H9 (cell line): ENCODE results near the gene RRP36. TPM values are rescaled to one million over a fixed set of nuclear protein-coding genes. Genes with fewer than 3 reads are reported as not detected.

Experiments used
- DNase-seq: peaks from one replicate; pipeline ENCODE4 v3.0.0-alpha.2; 2017
- H2AFZ ChIP-seq: one replicate; pipeline ENCODE4 v1.6.1; 2013; ENCODE audit warnings: mild to moderate bottlenecking, low read length, control low read depth, moderate library complexity
- H2AK5ac ChIP-seq: 2 replicates; pipeline ENCODE4 v1.6.1; 2013; ENCODE audit warnings: low read length, control low read depth, mixed read lengths; ENCODE audit not compliant: insufficient read length
- H2BK120ac ChIP-seq: one replicate; pipeline ENCODE4 v1.6.1; 2013; ENCODE audit warnings: low read depth, mild to moderate bottlenecking, low read length, control low read depth, inconsistent platforms; ENCODE audit not compliant: poor library complexity, severe bottlenecking
- H2BK12ac ChIP-seq: 2 replicates; pipeline ENCODE4 v1.6.1; 2013; ENCODE audit warnings: low read length, control low read depth, mixed read lengths, low read depth; ENCODE audit not compliant: insufficient read length
- H2BK15ac ChIP-seq: 2 replicates; pipeline ENCODE4 v1.6.1; 2013; ENCODE audit warnings: low read depth, low read length, control low read depth
- H2BK20ac ChIP-seq: one replicate; pipeline ENCODE4 v1.6.1; 2013; ENCODE audit warnings: low read depth, mild to moderate bottlenecking, low read length, control low read depth, inconsistent platforms; ENCODE audit not compliant: poor library complexity, severe bottlenecking
- H2BK5ac ChIP-seq: 2 replicates; pipeline ENCODE4 v1.6.1; 2013; ENCODE audit warnings: low read length, control low read depth, mixed read lengths; ENCODE audit not compliant: insufficient read length
- H3K14ac ChIP-seq: 2 replicates; pipeline ENCODE4 v1.6.1; 2013; ENCODE audit warnings: low read length, control low read depth; ENCODE audit not compliant: insufficient read depth
- H3K18ac ChIP-seq: 2 replicates; pipeline ENCODE4 v1.6.1; 2013; ENCODE audit warnings: low read depth, mild to moderate bottlenecking, mixed read lengths, low read length, control low read depth; ENCODE audit not compliant: insufficient read length
- H3K23ac ChIP-seq: 2 replicates; pipeline ENCODE4 v1.6.1; 2013; ENCODE audit warnings: low read length, control low read depth, mixed read lengths, low read depth; ENCODE audit not compliant: insufficient read length
- H3K23me2 ChIP-seq: 2 replicates; pipeline ENCODE4 v1.6.1; 2013; ENCODE audit warnings: low read depth, mild to moderate bottlenecking, mixed read lengths, low read length, control low read depth; ENCODE audit not compliant: insufficient read length, poor library complexity, severe bottlenecking
- H3K27ac ChIP-seq: 2 replicates; pipeline ENCODE4 v1.5.1; 2013; ENCODE audit warnings: low read length, control low read depth, mixed read lengths, low read depth; ENCODE audit not compliant: insufficient read length
- H3K27me3 ChIP-seq: 2 replicates; pipeline ENCODE4 v1.6.1; 2013; ENCODE audit warnings: low read length, control low read depth, inconsistent platforms; ENCODE audit not compliant: insufficient read depth
- H3K4ac ChIP-seq: 2 replicates; pipeline ENCODE4 v1.6.1; 2013; ENCODE audit warnings: low read depth, mild to moderate bottlenecking, control low read depth, inconsistent platforms, low read length, moderate library complexity
- H3K4me1 ChIP-seq: 2 replicates; pipeline ENCODE4 v1.6.1; 2013; ENCODE audit warnings: low read length, control low read depth, inconsistent platforms; ENCODE audit not compliant: insufficient read depth
- H3K4me2 ChIP-seq: 2 replicates; pipeline ENCODE4 v1.6.1; 2013; ENCODE audit warnings: low read length, control low read depth, mixed read lengths; ENCODE audit not compliant: insufficient read length, insufficient read depth
- H3K56ac ChIP-seq: 2 replicates; pipeline ENCODE4 v1.6.1; 2013; ENCODE audit warnings: low read depth, mild to moderate bottlenecking, mixed read lengths, low read length, control low read depth; ENCODE audit not compliant: insufficient read length
- H3K79me1 ChIP-seq: 2 replicates; pipeline ENCODE4 v1.6.1; 2013; ENCODE audit warnings: low read depth, mild to moderate bottlenecking, moderate library complexity, low read length, control low read depth, inconsistent platforms; ENCODE audit not compliant: insufficient read depth, poor library complexity, severe bottlenecking
- H3K79me2 ChIP-seq: 2 replicates; pipeline ENCODE4 v1.6.1; 2013; ENCODE audit warnings: low read length, control low read depth, inconsistent platforms; ENCODE audit not compliant: insufficient read depth
- H3K9ac ChIP-seq: 2 replicates; pipeline ENCODE4 v1.6.1; 2013; ENCODE audit warnings: low read length, control low read depth, mixed read lengths; ENCODE audit not compliant: insufficient read length; ENCODE audit errors: extremely low read depth
- H3K9me3 ChIP-seq: one replicate; pipeline ENCODE4 v1.6.1; 2013; ENCODE audit warnings: low read depth, low read length, inconsistent platforms; ENCODE audit not compliant: control insufficient read depth
- H3T11ph ChIP-seq: one replicate; pipeline ENCODE4 v1.6.1; 2013; ENCODE audit warnings: mild to moderate bottlenecking, low read length, control low read depth, inconsistent platforms
- H4K20me1 ChIP-seq: one replicate; pipeline ENCODE4 v1.6.1; 2013; ENCODE audit not compliant: control insufficient read depth, insufficient read length, insufficient read depth
- H4K5ac ChIP-seq: 2 replicates; pipeline ENCODE4 v1.6.1; 2013; ENCODE audit warnings: low read depth, mild to moderate bottlenecking, mixed read lengths, low read length, control low read depth; ENCODE audit not compliant: insufficient read length
- H4K8ac ChIP-seq: replicated peaks from 2 replicates; pipeline ENCODE4 v1.6.1; 2013; ENCODE audit warnings: low read length, control low read depth, mixed read lengths, low read depth; ENCODE audit not compliant: insufficient read length
- H4K91ac ChIP-seq: 2 replicates; pipeline ENCODE4 v1.6.1; 2013; ENCODE audit warnings: low read depth, mild to moderate bottlenecking, moderate library complexity, mixed read lengths, low read length, control low read depth; ENCODE audit not compliant: insufficient read length
- H3K27ac Mint-ChIP-seq, 3 experiments: 2 replicates in 2 of 3; 3 replicates in 1 of 3; pipeline ENCODE4 v1.8.0; 2020 to 2021; ENCODE audit warnings: mixed read lengths in 3 of 3, mild to moderate bottlenecking in 1 of 3, moderate library complexity in 1 of 3
- H3K27me3 Mint-ChIP-seq: 2 replicates; pipeline ENCODE4 v1.8.0; 2021; ENCODE audit warnings: low read depth, mild to moderate bottlenecking, moderate library complexity, mixed read lengths
- H3K36me3 Mint-ChIP-seq, 3 experiments: 2 replicates in 2 of 3; 3 replicates in 1 of 3; pipeline ENCODE4 v1.8.0; 2020 to 2021; ENCODE audit warnings: low read depth in 3 of 3, mixed read lengths in 3 of 3; ENCODE audit not compliant: insufficient read depth in 1 of 3
- H3K4me1 Mint-ChIP-seq, 2 experiments: 2 replicates each; pipeline ENCODE4 v1.8.0; 2020; ENCODE audit warnings: mixed read lengths in 2 of 2
- H3K4me3 Mint-ChIP-seq, 2 experiments: 2 replicates in 1 of 2; 3 replicates in 1 of 2; pipeline ENCODE4 v1.8.0; 2020 to 2021; ENCODE audit warnings: mild to moderate bottlenecking in 2 of 2, mixed read lengths in 2 of 2, moderate library complexity in 1 of 2
- H3K9me3 Mint-ChIP-seq, 2 experiments: 2 replicates in 1 of 2; 3 replicates in 1 of 2; pipeline ENCODE4 v1.8.0; 2020; ENCODE audit warnings: mild to moderate bottlenecking in 2 of 2, mixed read lengths in 2 of 2, moderate library complexity in 1 of 2
- WGBS: extraction: QIAGEN DNeasy Blood & Tissue Kit; methylation state at CpG from one replicate; pipeline ENCODE4 v1.1.7; 2013; ENCODE audit warnings: missing lambda C conversion rate, low lambda C conversion rate, mixed read lengths; ENCODE audit not compliant: insufficient read length; ENCODE audit errors: extremely low coverage; 5-methylcytosine and 5-hydroxymethylcytosine counted together
- total RNA-seq: library from RNA; stranded (reverse); gene quantifications from 2 replicates; pipeline ENCODE4 v1.2.1, GENCODE V29; 2021
- TF ChIP-seq, protein P1 (sequence below): fragments of 200-600 bp; sonication (generic); conservative IDR thresholded peaks from 3 replicates; pipeline ENCODE4 v1.8.0; 2021; ENCODE audit warnings: antibody characterized with exemption, mild to moderate bottlenecking

RRP36 gene
- total RNA-seq, 1 experiment from 2014 or later = 117 TPM

DNA sequence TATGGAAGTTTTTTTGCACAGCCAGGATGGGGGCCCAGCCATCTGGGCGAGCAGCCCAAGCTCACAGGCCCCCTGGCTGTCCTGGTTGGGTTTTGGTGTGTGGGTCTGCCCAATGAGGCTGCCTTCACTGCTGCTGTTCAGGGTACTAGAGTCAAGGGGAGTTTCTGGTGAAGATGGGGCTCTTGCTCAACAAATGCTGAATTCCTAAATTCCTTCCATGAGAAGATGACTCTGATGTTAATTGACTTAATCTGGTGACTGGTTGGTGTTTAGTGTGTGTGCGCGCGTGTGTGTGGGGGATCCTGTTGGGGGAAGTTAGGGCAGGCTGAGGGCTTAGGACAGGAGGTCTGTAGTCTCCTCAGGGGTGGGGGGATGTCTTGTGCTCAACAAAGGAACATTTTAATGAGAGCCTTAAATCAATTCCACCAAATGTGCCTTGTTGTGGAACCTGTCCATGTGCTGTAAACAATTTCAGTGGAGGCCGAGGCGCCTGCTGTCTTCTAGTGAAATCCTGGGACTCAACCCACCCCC, 56.6 kb downstream of the RRP36 start:
- no peak overlapping the region for H2AFZ ChIP-seq
- WGBS = no CpG with 5 or more reads among the region's 6 CpGs
- no peak overlapping the region for H2AK5ac ChIP-seq
- Mint-ChIP-seq H3K9me3 (no peaks in the 10 kb centered on the region), H3K4me3 (peak overlapping the region; percentile 85 to 90), H3K4me1 (peaks cover 33 to 46% of the 10 kb centered on the region in 2 experiments), H3K36me3 (peaks cover 7 to 18% (median 12%) of the 10 kb centered on the region in 3 experiments), H3K27me3 (no peaks in the 10 kb centered on the region), H3K27ac (peak overlapping the region in 1 of 3 experiments; percentile 41; a peak in 1 of 7 replicates)
- H3K79me1 ChIP-seq = peaks cover 11% of the 10 kb centered on the region
- H3K9me3 ChIP-seq = no peaks in the 10 kb centered on the region
- H2BK120ac ChIP-seq = no peak overlapping the region
- no peak overlapping the region for H2BK12ac ChIP-seq
- DNase-seq = peak; percentile 34
- no peak overlapping the region for H3K27ac ChIP-seq
- H4K20me1 ChIP-seq = no peaks in the 10 kb centered on the region
- H2BK15ac ChIP-seq = no peak overlapping the region
- no peak overlapping the region for H3K23ac ChIP-seq
- TF ChIP-seq, protein P1, sequence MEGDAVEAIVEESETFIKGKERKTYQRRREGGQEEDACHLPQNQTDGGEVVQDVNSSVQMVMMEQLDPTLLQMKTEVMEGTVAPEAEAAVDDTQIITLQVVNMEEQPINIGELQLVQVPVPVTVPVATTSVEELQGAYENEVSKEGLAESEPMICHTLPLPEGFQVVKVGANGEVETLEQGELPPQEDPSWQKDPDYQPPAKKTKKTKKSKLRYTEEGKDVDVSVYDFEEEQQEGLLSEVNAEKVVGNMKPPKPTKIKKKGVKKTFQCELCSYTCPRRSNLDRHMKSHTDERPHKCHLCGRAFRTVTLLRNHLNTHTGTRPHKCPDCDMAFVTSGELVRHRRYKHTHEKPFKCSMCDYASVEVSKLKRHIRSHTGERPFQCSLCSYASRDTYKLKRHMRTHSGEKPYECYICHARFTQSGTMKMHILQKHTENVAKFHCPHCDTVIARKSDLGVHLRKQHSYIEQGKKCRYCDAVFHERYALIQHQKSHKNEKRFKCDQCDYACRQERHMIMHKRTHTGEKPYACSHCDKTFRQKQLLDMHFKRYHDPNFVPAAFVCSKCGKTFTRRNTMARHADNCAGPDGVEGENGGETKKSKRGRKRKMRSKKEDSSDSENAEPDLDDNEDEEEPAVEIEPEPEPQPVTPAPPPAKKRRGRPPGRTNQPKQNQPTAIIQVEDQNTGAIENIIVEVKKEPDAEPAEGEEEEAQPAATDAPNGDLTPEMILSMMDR = no peak
- no peaks in the 10 kb centered on the region for H3K27me3 ChIP-seq
- H3K18ac ChIP-seq = peak overlapping the region; percentile 46
- peak overlapping the region; percentile 72 for H3K4me2 ChIP-seq
- no peak overlapping the region for H2BK20ac ChIP-seq
- H4K5ac ChIP-seq = no peak overlapping the region
- no peak overlapping the region for H3K4ac ChIP-seq
- H3K56ac ChIP-seq = no peak overlapping the region
- H3K23me2 ChIP-seq = peaks cover 10% of the 10 kb centered on the region
- H4K8ac ChIP-seq = no peak overlapping the region
- no peak overlapping the region for H3T11ph ChIP-seq
- H2BK5ac ChIP-seq = no peak overlapping the region
- H4K91ac ChIP-seq = no peak overlapping the region
- H3K14ac ChIP-seq = no peak overlapping the region
- no peak overlapping the region for H3K9ac ChIP-seq
- H3K79me2 ChIP-seq = peaks cover 22% of the 10 kb centered on the region; the same call in 1 of the 2 replicates
- H3K4me1 ChIP-seq = peaks cover 13% of the 10 kb centered on the region
